Activated CD4-positive, alpha-beta memory T cell treated with anti-CD3 and anti-CD28 coated beads for 36 hours (primary cell): ENCODE data around the gene C19orf33. TPM values are rescaled to one million over a fixed set of nuclear protein-coding genes. Genes with fewer than 3 reads are reported as not detected.

ENCODE experiments used
- CTCF ChIA-PET: fragments of 350-600 bp; sonication (Branson Sonifier 250); formaldehyde crosslinking; loops from one replicate; lab custom pipeline; 2021; ENCODE audit warnings: antibody characterized with exemption, inconsistent platforms; lab: Charles Lee
- POLR2A ChIA-PET: fragments of 350-600 bp; sonication (Branson Sonifier 250); formaldehyde crosslinking; loops from one replicate; lab custom pipeline; 2021; ENCODE audit warnings: antibody characterized with exemption; lab: Charles Lee
- DNase-seq: peaks from one replicate; pipeline ENCODE4 v3.0.0-alpha.2; 2020
- H3K27ac Mint-ChIP-seq: one replicate; pipeline ENCODE4 v1.8.0; 2021; ENCODE audit warnings: mixed read lengths
- H3K27me3 Mint-ChIP-seq: one replicate; pipeline ENCODE4 v1.8.0; 2021; ENCODE audit warnings: mixed read lengths
- H3K36me3 Mint-ChIP-seq: one replicate; pipeline ENCODE4 v1.8.0; 2021; ENCODE audit warnings: mixed read lengths
- H3K4me1 Mint-ChIP-seq: one replicate; pipeline ENCODE4 v1.8.0; 2021; ENCODE audit warnings: low read depth, mixed read lengths
- H3K4me3 Mint-ChIP-seq: one replicate; pipeline ENCODE4 v1.8.0; 2021; ENCODE audit warnings: mild to moderate bottlenecking, mixed read lengths
- H3K9me3 Mint-ChIP-seq: one replicate; pipeline ENCODE4 v1.8.0; 2021; ENCODE audit warnings: mixed read lengths
- intact Hi-C: fragments of 100-400 bp; cut with micrococcal nuclease; formaldehyde crosslinking; loops from one replicate; pipeline ENCODE4 v1.15.1; 2023
- total RNA-seq, 2 experiments: library from RNA; stranded (reverse); gene quantifications; one replicate each; pipeline ENCODE4 v1.2.3, GENCODE V29; 2021

The C19orf33 gene
- total RNA-seq, 2 experiments from 2014 or later, result not detected

DNA sequence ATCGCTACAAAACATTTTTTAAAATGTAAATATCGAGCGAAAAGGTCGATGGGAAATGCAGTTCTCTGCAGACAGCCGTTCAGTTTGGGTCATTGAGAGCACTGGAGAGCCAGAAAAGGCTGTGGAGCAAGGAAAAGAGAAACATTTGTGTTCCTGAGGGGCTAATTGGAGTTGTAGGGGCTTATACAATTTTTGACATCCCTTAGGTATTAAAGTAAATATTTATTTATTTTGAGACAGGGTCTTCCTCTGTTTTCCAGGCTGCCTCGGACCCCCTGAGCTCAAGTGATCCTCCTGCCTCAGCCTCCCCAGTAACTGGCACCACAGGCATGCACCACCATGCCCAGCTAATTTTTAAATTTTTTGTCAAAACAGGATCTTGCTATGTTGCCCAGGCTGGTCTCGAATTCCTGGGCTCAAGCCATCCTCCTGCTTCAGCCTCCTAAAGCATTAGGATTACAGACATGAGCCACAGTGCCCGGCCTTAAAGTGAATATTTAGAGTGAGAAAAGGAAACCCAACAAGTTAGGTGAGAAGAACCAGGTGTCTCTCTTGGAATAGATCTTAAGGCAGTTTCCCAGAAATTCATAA is 12.5 kb downstream of the C19orf33 start:
- Mint-ChIP-seq H3K4me3 (peak overlapping the region; percentile 83), H3K36me3 (no peaks in the 10 kb centered on the region), H3K9me3 (no peaks in the 10 kb centered on the region), H3K27ac (peak overlapping the region; percentile 88), H3K27me3 (no peaks in the 10 kb centered on the region), H3K4me1 (peaks cover 44% of the 10 kb centered on the region)
- ChIA-PET POLR2A (no interaction called here), CTCF (interaction anchor here (1.2 kb wide), 1 partner anchor 82 kb away, joined by 3 read pairs; no protein-coding TSS in a partner anchor)
- no peak for DNase-seq
- intact Hi-C loops, result loop anchor here (1.0 to 5.0 kb wide), 7 partner anchors 20 to 539 kb away; partner anchors contain the start of genes GGN, PSMD8, SIPA1L3 and SPINT2

DNA sequence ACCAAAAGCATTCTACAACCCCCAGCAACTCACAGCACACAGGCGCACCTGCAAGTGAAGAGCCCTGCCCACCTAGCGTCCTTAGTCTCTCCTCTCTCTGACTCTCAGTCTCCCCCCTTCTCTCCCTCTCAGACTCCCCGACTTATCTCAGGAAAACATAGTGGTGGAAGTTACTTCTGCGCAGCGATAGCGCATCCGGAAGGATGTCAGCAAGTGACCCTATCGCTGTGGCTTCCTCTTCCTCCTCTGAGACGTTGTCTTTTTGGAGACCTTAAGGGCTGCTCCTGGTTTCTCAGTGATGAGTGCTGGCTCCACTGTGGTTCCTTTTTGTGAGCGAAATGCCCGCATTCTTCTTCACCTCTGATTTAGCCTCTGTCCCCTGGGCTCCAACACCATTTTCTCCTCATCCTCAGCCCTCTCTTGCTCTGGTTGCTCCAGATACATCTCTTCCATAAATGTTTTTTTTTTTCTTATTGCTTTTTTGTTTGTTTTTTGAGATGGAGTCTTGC is 13.1 kb downstream of the C19orf33 start:
- peak overlapping the region; percentile 88 for H3K27ac Mint-ChIP-seq
- H3K36me3 Mint-ChIP-seq, result no peaks in the 10 kb centered on the region
- H3K4me3 Mint-ChIP-seq, result peak overlapping the region; percentile 83
- H3K4me1 Mint-ChIP-seq, result peaks cover 49% of the 10 kb centered on the region
- ChIA-PET CTCF (interaction anchor here (0.7 to 2.9 kb wide), 3 partner anchors 56 to 83 kb away, joined by 3 to 17 read pairs (median 3); no protein-coding TSS in a partner anchor), POLR2A (interaction anchor here (0.7 kb wide), 1 partner anchor 54 kb away, joined by 3 read pairs; no protein-coding TSS in a partner anchor)
- no peaks in the 10 kb centered on the region for H3K27me3 Mint-ChIP-seq
- peak; percentile 50 for DNase-seq
- intact Hi-C loops, result loop anchor here (5.0 kb wide), 3 partner anchors 70 to 540 kb away; partner anchors contain the start of genes GGN, SIPA1L3, SPRED3 and WDR87
- no peaks in the 10 kb centered on the region for H3K9me3 Mint-ChIP-seq

DNA sequence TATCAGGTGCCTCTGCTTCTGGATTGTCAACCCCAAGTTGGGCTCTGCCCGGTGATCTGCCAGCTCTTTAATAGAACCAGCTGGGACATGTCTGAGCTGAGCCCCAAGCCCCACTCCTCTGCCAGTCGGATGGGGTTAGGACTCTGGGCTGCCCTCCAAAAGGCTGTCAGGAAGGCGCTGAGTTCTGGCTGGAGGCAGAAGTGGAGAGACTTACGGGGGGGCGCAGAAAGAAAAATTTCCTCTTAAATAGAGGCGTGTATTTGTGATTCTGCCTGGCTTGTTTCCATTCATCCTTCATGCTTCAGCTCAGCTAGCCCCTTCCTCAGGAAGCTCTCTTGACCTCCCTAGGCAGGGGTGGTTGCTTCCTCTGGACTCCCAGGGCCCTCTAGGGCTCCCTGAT is 14.6 kb downstream of the C19orf33 start:
- POLR2A ChIA-PET, result interaction anchor here (1.1 to 1.3 kb wide), 2 partner anchors 17 to 54 kb away, joined by 3 read pairs; partner anchors contain the start of genes CATSPERG and SPINT2

DNA sequence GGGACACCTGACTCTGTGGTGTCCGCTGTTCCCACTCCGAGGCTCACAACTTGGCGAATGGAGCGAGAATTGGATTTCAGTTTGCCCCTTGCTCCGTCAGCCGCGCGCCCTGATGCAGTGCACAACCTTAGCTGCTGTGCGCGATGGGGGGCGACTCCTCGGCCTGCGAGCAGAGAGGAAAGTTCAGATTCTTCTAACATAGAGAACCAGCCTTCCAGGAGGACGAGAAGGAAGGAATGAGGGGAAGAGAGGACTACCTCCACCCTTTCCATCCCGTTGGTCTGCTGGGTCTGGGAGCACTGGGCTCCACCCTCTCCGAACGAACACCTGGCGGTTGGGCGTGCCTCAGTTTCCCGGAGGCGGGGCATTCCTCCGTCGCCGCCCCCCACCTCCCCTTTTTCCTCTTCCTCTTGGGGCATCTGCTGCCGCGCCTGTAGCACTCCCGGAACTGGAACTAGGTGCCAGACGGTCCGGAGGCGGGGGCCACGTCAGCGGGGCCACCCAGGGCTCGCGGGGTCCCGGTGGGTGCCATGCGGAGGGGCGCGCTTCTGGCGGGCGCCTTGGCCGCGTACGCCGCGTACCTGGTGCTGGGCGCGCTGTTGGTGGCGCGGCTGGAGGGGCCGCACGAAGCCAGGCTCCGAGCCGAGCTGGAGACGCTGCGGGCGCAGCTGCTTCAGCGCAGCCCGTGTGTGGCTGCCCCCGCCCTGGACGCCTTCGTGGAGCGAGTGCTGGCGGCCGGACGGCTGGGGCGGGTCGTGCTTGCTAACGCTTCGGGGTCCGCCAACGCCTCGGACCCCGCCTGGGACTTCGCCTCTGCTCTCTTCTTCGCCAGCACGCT is 15.6 kb downstream of the C19orf33 start, which contains the start of gene KCNK6:
Gene KCNK6 (plus strand): TSS at position 425 of the 838 bp plus-strand sequence. CDS start 106 bp downstream, at position 531.
- intact Hi-C loops, result loop anchor here (5.0 kb wide), 3 partner anchors 68 to 542 kb away; partner anchors contain the start of genes GGN, SIPA1L3, SPRED3 and WDR87
- H3K9me3 Mint-ChIP-seq, result no peaks in the 10 kb centered on the region
- no peaks in the 10 kb centered on the region for H3K36me3 Mint-ChIP-seq
- no peaks in the 10 kb centered on the region for H3K27me3 Mint-ChIP-seq
- H3K4me1 Mint-ChIP-seq, result peaks cover 41% of the 10 kb centered on the region
- peak within 1 kb of the TSS; percentile 28 for H3K27ac Mint-ChIP-seq
- CTCF ChIA-PET, result interaction anchor here (1.0 to 2.9 kb wide), 6 partner anchors 16 to 177 kb away, joined by 3 to 17 read pairs (median 4); partner anchors contain the start of genes CATSPERG and PSMD8
- H3K4me3 Mint-ChIP-seq, result peak within 1 kb of the TSS; percentile 79
- POLR2A ChIA-PET, result interaction anchor here (1.1 to 1.3 kb wide), 2 partner anchors 16 to 55 kb away, joined by 3 read pairs; partner anchors contain the start of genes CATSPERG and SPINT2
- peak; percentile 64 for DNase-seq

More for the DNA sequence above, 14.6 kb downstream of the C19orf33 start:
- H3K36me3 Mint-ChIP-seq, result no peaks in the 10 kb centered on the region
- CTCF ChIA-PET, result interaction anchor here (0.6 to 2.9 kb wide), 5 partner anchors 17 to 106 kb away, joined by 3 to 17 read pairs (median 4); partner anchors contain the start of genes CATSPERG and PSMD8
- H3K4me3 Mint-ChIP-seq, result peak overlapping the region; percentile 79
- no peak overlapping the region for H3K27ac Mint-ChIP-seq
- peaks cover 44% of the 10 kb centered on the region for H3K4me1 Mint-ChIP-seq
- no peaks in the 10 kb centered on the region for H3K9me3 Mint-ChIP-seq
- intact Hi-C loops, result loop anchor here (5.0 kb wide), 3 partner anchors 69 to 541 kb away; partner anchors contain the start of genes GGN, SIPA1L3, SPRED3 and WDR87
- H3K27me3 Mint-ChIP-seq, result no peaks in the 10 kb centered on the region
- no peak for DNase-seq

DNA sequence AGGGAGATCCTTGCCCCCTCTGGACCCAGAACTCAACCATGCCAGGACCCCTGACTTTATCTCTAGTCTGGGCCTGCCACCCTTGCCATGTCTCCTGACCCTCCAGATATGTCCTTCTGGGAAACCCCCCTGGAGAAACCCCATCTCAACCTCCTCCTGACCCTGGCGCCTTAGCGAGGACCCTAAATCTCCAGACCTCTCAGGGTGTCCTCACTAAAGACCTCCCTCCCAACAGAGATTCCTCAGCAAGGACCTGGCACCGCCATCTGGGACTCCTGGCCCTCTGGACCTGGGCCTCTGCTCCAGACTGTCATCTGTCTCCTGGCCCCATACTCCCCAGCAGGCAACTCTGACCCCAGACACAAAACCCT is 16.9 kb downstream of the C19orf33 start:
- Mint-ChIP-seq H3K27ac (no peak overlapping the region), H3K9me3 (no peaks in the 10 kb centered on the region), H3K36me3 (peaks cover 2% of the 10 kb centered on the region), H3K27me3 (no peaks in the 10 kb centered on the region), H3K4me1 (peaks cover 38% of the 10 kb centered on the region), H3K4me3 (peak overlapping the region; percentile 79)
- ChIA-PET CTCF (interaction anchor here (0.6 to 1.4 kb wide), 3 partner anchors 11 to 179 kb away, joined by 3 to 4 read pairs (median 4); no protein-coding TSS in a partner anchor), POLR2A (no interaction called here)
- DNase-seq, result no peak
- intact Hi-C loops, result no loop called here

DNA sequence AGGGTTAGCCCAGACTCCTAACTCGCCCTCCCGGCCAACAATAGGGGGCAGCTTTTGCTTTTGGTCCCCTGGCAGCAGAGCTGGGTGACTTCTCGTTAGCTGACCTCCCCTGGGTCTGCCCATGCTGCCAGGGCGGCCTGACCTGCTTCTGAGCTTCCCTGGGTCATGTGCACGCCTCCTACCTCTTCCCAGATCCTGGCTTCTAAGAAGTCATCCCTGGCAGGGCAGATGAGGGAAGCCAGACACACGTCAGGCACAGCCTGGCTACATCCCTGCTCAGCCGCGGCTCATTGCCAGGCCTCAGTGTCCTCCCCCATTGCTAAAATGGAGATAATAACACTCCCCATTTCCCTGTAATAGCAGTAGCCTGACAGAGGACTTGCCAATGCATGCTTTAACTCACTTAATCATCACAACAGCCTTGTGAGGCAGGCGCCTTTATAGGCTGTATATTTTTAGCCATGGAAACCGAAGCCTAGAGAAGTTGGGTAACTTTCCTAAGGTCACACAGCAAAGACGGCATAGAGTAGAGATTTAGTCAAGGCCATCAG is 17.7 kb downstream of the C19orf33 start:
- Mint-ChIP-seq H3K4me1 (peaks cover 34% of the 10 kb centered on the region), H3K27me3 (no peaks in the 10 kb centered on the region), H3K9me3 (no peaks in the 10 kb centered on the region), H3K36me3 (peaks cover 5% of the 10 kb centered on the region), H3K27ac (no peak overlapping the region), H3K4me3 (peak overlapping the region; percentile 79)
- DNase-seq, result no peak
- intact Hi-C loops, result no loop called here
- CTCF ChIA-PET, result no interaction called here
- POLR2A ChIA-PET, result no interaction called here

DNA sequence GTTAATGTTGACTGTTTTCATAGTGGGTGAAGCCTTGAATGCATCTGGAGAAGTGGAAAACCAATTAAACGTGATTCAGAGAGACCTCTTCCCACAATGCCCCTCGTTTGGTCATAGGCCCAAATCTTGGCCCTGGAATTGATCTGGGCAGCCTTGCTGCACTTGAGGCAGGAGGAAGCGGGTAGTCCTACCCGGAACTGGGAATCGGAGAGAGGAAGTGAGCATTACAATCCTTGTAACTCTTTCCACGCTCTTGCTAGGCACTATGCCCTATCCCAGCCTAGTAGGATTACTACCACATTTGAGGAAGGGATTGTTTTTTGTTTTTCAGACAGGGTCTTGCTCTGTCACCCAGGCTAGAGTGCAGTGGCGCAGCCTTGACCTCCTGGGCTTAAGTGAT is 19.2 kb downstream of the C19orf33 start:
- no peak for DNase-seq
- no peak overlapping the region for H3K27ac Mint-ChIP-seq
- POLR2A ChIA-PET, result no interaction called here
- peaks cover 19% of the 10 kb centered on the region for H3K36me3 Mint-ChIP-seq
- H3K4me1 Mint-ChIP-seq, result peaks cover 25% of the 10 kb centered on the region
- no peaks in the 10 kb centered on the region for H3K27me3 Mint-ChIP-seq
- CTCF ChIA-PET, result no interaction called here
- H3K4me3 Mint-ChIP-seq, result no peak overlapping the region
- no peaks in the 10 kb centered on the region for H3K9me3 Mint-ChIP-seq
- intact Hi-C loops, result no loop called here

DNA sequence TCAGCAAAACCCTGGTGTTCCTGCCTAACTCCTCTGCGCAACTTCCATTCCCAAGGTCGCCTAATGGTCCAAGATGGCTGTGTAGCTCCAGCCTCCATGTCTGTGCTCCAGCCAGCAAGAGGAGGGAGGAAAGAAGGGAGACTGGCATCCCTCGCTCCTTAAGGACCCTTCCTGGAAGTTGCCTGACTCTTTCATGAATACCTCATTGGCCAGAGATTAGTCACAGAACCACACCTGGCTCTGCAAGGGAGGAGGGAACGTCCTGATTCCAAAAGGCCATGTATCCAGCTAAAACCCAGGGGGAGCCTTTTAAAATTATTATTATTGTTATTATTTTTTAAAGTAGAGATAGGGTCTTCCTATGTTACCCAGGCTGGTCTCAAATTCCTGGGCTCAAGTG is 20.4 kb downstream of the C19orf33 start:
- peaks cover 20% of the 10 kb centered on the region for H3K36me3 Mint-ChIP-seq
- H3K4me1 Mint-ChIP-seq, result peaks cover 15% of the 10 kb centered on the region
- no peak overlapping the region for H3K27ac Mint-ChIP-seq
- intact Hi-C loops, result no loop called here
- ChIA-PET CTCF (no interaction called here), POLR2A (no interaction called here)
- no peaks in the 10 kb centered on the region for H3K9me3 Mint-ChIP-seq
- H3K27me3 Mint-ChIP-seq, result no peaks in the 10 kb centered on the region
- H3K4me3 Mint-ChIP-seq, result no peak overlapping the region
- no peak for DNase-seq

DNA sequence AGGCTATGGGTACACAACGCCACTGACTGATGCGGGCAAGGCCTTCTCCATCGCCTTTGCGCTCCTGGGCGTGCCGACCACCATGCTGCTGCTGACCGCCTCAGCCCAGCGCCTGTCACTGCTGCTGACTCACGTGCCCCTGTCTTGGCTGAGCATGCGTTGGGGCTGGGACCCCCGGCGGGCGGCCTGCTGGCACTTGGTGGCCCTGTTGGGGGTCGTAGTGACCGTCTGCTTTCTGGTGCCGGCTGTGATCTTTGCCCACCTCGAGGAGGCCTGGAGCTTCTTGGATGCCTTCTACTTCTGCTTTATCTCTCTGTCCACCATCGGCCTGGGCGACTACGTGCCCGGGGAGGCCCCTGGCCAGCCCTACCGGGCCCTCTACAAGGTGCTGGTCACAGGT is 22.5 kb downstream of the C19orf33 start:
- Mint-ChIP-seq H3K36me3 (peaks cover 24% of the 10 kb centered on the region), H3K27me3 (no peaks in the 10 kb centered on the region), H3K27ac (no peak overlapping the region), H3K4me3 (no peak overlapping the region), H3K9me3 (no peaks in the 10 kb centered on the region), H3K4me1 (peaks cover 7% of the 10 kb centered on the region)
- DNase-seq, result no peak
- ChIA-PET POLR2A (no interaction called here), CTCF (interaction anchor here (1.2 kb wide), 1 partner anchor 82 kb away, joined by 3 read pairs; no protein-coding TSS in a partner anchor)
- intact Hi-C loops, result no loop called here

DNA sequence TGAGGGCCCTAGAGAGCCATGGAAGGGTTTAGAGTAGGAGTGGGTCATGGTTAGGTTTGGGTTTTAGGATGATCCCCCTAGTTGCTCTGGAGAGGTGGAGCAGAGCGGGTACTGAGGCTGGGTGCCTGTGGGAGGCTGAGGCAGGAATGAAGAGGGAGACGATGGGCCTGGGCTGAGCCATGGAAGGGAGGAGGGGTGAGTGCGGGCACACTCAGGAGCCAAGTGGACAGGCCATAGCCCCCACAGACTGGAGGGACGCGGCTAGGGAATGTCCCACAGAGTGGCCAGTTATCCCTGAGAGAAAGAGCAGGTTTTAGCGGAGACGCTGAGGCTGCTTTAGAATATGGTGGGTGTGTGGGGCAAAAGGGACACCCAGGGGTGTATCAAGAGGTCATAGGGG is 25.6 kb downstream of the C19orf33 start:
- ChIA-PET POLR2A (no interaction called here), CTCF (interaction anchor here (1.0 kb wide), 1 partner anchor 15 kb away, joined by 3 read pairs; no protein-coding TSS in a partner anchor)
- Mint-ChIP-seq H3K9me3 (no peaks in the 10 kb centered on the region), H3K4me3 (no peak overlapping the region), H3K27me3 (no peaks in the 10 kb centered on the region), H3K36me3 (peaks cover 24% of the 10 kb centered on the region), H3K4me1 (no peaks in the 10 kb centered on the region), H3K27ac (no peak overlapping the region)
- no peak for DNase-seq
- intact Hi-C loops, result no loop called here

DNA sequence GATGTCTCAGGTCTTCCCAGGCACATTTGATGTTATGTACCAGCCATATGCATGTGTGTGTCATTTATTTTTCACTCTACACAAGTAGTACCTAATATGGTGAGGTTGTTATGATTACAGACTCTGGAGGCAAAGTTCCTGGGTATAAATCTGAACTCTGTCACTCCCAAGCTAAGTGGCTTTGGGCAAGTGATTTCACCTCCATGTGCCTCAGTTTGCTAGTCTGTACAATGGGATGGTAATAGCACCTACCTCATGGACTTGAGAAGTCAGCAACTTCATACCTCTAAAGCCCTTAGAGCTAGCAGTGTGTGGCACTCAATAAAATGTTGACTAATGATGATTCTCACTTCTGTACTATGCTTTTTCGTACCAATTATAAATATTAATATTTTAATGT is 27.7 kb downstream of the C19orf33 start:
- ChIA-PET CTCF (interaction anchor here (1.2 to 2.2 kb wide), 3 partner anchors 11 to 97 kb away, joined by 4 to 15 read pairs (median 9); no protein-coding TSS in a partner anchor), POLR2A (no interaction called here)
- no peak overlapping the region for H3K27ac Mint-ChIP-seq
- H3K27me3 Mint-ChIP-seq, result no peaks in the 10 kb centered on the region
- peaks cover 19% of the 10 kb centered on the region for H3K36me3 Mint-ChIP-seq
- no peak overlapping the region for H3K4me3 Mint-ChIP-seq
- intact Hi-C loops, result no loop called here
- DNase-seq, result no peak
- H3K4me1 Mint-ChIP-seq, result no peaks in the 10 kb centered on the region
- no peaks in the 10 kb centered on the region for H3K9me3 Mint-ChIP-seq
